HG03520 (cell line): ENCODE measurements around the gene ZFAND2B.

Experiments used
- ATAC-seq: cut with Tn5 transposase; IDR thresholded peaks from one replicate; pipeline ENCODE4 v1.9.1; 2021; ENCODE audit warnings: mild to moderate bottlenecking, moderate library complexity; ENCODE audit not compliant: unreplicated experiment

Gene ZFAND2B

DNA sequence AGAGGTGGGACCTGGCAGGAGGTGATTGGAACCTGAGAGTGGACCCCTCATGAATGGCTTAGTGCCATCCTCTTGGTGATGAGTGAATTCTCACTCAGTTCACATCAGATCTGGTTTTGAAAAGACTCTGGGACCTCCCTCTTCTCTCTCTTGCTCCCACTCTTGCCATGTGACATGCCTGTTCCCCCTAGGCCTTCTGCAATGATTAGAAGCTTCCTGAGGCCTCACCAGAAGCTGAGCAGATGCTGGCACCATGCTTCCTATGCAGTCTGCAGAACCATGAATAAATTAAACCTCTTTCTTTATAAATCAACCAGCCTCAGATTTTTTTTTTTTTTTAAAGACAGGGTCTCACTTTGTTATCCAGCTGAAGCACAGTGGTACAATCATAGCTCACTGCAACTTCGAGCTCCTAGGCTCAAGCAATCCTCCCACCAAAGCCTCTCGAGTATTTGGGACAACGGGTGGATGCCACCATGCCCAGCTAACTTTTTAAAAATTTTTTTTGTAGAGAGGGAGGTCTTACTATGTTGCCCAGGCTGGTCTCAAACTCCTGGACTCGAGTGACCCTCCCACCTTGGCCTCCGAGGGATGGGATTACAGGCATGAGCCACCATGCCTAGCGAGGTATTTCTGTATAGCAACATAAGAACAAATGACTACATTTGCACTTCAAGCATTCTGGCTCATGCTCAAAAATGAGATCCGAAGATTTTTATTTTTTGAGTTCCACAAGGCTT is 2.0 kb upstream of the ZFAND2B start:
- no peak for ATAC-seq

DNA sequence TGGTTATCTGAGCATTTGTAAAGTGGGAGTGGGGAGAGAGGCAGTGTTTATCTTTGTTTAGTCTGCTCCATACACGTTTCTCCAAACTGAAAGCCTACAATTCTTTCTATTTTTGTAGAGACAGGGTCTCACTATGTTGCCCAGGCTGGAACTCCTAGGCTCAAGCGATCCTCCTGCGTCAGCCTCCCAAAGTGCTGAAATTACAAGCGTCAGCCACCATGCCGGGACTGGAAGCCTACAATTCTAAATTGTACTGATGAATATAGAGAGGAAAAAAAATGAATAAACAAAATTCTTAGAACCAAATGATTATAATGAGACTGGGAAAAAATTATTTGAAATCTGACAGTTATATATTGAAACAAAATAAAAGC is 1.4 kb upstream of the ZFAND2B start:
- ATAC-seq = no peak

DNA sequence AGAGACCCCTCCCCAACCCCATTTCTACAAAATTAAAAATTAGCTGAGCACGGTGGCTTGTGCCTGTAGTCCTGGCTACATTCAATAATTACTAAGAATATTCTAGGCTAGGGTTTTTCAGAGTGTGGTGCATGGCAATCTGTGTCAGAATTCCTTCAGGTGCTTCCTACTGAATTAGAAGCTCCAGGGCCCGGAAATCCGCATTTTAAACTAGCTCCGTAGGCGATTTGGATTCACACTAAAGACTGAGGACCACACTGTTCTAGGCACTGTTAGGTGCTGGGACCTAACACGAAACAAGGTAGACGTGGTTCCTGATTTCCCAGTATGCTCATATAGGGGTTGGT is 628 bp upstream of the ZFAND2B start:
- no peak for ATAC-seq

DNA sequence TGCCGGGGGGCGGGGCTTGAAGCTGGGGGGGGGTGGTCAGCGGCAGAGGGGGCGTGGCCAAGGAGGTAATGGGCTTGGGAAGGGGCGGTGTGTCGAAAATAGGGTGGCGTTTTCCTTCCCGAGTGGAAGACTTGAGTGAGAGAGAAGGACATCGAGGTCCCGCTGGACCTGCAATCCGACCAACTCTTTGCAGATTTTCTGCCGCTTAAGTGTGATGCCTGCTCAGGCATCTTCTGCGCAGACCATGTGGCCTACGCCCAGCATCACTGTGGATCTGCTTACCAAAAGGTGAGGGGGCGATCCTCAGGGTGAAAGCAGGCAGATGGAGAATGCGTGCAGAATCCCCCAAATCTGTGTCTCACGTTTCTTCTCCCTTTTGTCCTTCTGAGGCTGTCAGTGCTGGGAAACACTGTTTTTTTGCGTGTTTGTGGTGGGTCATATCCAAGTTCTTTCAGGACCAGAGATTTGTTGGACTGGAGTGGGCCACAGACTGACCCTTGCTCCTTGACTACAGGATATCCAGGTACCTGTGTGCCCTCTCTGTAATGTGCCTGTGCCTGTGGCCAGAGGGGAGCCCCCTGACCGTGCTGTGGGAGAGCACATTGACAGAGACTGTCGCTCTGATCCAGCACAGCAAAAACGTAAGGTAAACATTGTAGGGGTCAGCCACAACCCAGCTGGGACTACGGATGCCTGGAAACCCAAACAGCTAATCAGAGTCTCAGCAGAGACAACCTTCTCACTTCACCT is 727 bp downstream of the ZFAND2B start:
- ATAC-seq = no peak

DNA sequence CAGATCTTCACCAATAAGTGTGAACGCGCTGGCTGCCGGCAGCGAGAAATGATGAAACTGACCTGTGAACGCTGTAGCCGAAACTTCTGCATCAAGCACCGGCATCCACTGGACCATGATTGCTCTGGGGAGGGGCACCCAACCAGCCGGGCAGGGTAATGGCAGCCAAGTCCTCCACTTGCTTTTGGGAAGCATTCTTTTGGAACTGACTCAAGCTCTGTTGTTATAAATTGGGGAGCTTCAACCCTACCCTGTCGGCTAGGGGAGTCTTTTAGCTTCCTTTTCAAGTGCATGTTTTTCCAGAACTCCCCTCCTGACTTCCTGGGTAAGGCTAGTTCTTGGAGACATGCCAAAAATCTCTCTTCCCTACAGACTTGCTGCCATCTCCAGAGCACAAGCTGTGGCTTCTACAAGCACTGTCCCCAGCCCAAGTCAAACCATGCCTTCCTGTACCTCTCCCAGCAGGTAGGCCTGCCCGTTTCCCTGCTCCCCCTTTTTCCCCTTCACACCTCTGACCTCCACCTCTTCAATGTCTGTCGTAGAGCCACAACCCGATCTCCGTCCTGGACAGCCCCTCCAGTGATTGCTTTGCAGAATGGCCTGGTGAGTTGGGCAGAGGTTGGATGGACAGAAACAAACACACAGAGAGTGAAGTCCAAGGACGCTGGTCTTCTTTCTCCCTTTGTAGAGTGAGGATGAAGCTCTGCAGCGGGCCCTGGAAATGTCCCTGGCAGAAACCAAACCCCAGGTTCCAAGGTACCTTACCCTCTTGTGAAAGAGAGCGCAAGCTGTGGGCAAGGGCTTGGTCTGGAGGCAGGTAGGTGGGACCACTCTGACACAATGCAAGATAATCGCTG is 1.5 kb downstream of the ZFAND2B start:
- no peak for ATAC-seq

DNA sequence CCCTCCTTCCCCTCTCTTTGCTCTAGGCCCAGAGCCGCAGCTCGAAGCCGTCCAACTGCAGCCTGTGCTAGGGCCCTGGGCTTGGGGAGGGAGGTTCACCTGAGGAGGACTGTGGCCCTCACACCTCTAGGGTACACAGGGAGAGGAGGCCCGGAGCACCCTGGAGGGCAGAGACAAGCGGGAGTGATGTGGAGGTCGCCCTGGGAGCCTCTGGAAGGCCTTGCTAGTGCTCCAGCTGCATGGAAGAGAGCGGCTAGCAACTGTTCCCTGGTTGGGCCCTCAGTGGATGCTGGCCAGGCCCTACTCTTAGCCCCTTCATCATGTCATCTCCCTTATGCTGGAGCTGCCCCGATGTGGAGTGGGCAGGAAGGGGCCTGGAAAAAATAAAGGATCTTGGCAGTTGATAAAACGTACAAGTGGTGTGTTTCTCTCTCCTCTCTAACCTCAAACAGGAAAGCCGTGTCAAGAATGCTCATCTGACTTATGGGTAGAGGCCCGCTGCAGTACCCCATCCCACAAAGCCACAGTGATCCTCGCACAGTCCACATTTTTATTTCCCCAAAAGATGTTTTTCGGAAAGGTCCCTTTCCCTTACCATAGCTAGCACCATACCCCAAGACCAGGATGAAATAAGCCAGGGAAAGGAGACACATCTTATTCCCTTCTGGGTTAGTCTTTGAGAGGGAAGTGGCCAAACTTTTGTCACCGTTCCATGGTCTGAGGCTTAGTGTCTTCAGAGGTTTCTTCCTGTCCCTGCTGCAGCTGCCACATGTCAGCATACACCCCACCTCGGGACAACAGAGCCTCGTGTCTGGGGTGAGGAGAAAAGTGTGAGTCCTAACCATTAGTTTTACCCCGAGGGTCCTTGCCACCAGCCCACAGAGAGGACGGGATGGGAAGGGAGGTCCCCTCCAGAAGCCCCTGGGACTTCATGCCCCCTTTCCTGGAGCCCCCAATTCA is 2.9 kb downstream of the ZFAND2B start:
- no peak for ATAC-seq

DNA sequence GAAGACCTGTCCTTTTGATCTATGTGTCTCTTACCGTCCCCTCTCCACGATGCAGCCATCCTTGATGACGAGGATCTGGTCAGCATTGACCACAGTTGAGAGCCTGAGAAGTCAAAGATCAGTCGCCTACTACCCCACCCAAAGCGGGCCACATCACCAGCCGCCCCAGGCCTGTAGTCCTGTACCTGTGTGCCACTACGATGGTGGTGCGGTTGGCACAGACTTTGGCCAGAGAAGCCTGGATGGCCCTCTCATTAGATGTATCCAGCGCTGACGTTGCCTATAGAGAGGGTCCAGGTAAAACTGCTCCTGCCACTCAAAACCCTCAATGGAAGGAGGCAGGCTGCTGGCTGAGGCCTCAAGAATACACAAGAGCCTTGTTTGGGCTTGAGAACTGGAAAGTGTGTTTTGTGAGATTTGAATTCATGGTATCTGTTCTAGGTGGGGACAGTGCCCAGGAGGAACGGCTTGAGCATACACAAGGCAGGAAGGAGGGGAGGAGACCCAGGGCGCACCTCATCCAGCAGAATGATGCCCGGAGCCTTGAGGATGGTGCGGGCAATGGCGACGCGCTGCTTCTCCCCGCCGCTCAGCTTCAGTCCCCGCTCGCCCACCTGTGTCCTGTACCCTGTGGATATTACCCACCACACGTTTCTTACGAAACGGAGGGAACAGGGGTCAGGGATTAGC is 3.8 kb downstream of the ZFAND2B start:
- ATAC-seq = no peak

DNA sequence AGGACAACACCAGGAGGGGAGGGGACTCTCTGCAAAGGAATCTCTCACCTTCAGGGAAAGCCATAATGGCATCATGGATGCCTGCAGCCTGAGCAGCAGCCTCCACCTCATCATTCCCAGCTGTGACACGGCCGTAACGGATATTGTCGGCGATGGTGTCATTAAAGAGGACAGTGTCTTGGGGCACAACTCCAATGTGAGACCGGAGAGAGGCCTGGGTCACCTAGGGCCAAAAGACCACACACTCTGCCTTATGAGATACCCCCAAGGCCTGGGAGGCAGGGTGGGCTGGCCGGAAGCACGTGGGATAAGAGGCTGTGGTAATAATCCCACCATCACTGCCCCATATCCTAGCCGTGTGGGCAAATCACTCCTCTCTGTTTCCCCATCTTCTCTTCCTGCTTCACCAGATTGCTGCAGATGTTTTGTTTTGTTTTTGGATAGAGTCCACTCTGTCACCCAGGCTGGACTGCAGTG is 4.3 kb downstream of the ZFAND2B start:
- ATAC-seq = no peak

DNA sequence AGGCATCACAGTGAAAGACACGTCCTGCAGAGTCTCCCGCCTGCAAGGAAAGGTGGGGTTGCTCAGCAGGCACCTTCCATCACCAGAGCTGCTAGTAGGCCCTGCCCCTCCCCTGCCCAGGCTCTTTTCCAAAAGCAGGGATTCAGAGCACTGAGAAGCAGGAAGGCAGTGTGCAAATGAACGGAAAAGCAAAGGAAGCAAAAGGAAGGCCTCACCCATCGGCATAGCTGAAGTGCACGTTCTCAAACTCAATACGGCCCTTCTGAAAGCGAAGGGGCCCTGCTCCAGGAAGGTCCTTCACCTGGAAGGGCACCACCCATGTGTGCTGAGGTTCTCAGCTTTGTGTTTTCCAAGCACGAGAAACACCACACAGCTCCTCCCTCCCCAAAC is 6.4 kb downstream of the ZFAND2B start:
- ATAC-seq = no peak

DNA sequence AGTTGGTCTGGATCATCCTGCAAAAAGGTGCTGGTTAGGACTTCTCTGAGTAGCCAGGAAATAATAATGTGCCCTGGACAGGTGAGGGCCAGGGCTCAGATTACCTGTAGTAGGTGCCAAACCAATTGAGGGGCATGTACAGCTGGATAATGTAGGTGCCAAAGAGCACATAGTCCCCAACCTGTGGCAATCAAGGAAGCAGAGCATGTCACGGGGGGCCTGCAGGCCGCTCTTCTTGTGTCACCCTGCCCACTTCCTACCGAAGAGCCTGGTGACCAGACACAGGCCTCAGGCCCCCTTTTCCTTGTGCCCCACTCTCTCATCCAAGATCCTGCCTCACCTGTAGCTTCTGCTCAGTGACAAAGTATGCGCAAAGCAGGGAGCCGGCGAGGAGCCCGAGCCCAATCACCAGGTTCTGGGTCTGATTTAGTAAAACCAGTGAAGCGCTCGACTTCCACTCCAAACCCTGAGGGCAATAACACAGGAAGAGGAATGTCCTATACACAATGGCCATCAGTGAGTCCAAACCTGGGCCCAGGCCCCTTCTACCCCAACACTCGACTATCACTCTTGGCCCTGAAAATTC is 7.0 kb downstream of the ZFAND2B start:
- no peak for ATAC-seq

DNA sequence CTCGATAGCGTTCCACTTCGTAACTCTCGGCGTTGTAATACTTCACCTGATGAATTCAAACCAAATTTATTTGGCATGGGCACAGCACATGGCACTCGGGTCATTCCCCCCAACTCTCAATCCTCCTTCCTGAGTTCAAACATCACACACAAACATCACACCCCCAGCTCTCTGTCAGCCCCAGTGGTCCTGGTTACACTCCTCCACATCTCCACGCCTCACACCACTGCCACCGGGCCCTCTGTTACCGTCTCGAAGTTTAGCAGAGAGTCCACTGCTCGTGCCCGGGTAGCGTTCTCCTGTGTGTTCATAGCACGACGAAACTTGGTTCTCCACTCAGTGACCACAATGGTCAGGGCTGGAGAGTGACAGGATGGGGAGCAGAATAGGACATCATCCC is 7.6 kb downstream of the ZFAND2B start:
- ATAC-seq = no peak

DNA sequence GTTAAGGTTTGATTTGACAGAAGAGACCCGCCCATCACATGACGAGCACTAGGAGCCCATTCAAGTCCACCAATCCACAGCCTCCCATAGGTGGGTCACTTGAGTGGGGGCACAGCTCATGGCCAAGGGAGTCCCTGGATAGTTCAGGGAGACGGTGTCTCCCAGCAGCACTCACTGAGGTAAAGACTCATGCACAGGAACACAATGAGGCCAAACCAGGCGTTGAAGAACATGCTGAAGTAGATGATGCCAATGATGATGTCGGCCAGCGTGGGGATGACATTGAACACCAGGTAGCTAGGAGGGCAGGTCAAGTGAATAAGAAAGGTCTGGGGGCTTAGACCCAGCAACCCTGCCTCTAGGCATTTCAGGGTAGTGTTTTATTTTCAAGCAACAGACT is 8.2 kb downstream of the ZFAND2B start:
- ATAC-seq = no peak

DNA sequence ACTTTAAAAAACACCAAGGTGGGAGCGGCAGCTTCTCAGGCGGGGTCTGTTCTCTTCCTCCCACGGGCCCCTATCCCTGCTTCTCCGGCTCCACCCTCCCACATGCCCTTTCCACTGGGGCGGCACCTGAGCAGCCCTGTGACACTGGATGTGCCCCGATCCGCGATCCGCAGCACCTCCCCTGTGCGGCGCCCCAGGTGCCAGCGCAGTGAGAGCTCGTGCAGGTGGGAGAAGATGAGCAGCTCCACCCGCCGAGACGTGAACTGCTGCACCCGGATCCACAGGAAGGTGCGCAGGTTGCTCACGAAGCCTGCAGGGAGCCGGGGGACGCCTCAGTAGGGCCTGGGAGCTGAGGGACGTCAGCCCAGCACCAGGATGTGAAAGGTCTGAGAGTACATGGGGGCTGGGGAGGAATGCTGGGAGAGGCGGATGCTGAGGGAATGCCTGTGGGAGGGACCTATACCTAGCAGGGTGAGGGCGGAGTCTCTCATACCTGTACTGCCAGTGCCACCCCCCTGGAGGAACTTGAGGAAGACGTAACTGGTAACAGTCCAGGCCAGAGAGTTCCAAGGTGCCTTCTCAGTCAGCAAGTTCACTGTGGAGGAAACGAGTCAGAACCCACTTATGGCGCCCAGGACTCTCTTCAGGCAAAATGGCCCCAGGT is 9.4 kb downstream of the ZFAND2B start:
- no peak for ATAC-seq

DNA sequence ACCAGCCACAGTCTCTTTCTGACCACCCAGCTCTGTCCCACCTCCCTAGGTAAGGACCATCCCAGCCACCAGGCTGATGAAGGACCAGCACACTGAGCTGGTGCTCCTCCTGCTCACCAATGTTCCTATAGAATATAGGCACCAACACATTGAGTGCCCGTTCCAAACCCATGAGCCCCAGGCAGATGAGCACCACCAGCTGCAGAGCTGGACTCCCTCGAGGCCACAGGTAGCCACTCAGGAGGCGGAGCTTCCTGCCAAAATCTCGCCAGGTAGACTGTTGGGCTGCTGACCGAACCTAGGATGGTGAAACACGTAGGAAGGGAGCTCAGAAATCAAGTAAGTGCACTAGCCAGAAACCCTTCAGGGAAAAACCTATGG is 9.9 kb downstream of the ZFAND2B start:
- no peak for ATAC-seq

DNA sequence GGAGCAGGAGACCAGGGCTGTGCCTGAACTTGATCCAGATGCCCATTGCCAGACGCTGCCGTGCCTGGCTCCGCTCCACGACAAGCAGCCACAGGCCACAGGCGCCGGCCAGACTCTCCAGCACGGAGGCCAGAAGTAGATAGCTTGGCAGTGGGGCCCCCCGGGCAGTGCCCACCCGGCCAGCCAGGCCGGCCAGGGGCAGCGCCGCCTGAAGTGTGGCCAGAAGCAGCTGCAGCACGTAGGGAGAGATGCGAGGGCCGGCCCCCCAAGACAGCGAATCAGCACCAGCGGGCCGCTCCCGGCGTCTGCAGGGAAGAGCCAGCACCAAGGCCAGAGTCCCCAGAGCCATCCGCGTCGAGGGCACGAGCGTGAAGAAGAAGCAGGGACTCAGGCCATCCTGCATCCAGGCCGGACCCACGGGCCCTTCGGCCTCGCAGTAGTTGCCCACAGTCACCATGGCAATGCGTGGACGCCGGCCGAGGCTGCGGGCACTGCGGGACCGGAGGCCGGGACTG is 11.7 kb downstream of the ZFAND2B start:
- ATAC-seq = peak; percentile 21

DNA sequence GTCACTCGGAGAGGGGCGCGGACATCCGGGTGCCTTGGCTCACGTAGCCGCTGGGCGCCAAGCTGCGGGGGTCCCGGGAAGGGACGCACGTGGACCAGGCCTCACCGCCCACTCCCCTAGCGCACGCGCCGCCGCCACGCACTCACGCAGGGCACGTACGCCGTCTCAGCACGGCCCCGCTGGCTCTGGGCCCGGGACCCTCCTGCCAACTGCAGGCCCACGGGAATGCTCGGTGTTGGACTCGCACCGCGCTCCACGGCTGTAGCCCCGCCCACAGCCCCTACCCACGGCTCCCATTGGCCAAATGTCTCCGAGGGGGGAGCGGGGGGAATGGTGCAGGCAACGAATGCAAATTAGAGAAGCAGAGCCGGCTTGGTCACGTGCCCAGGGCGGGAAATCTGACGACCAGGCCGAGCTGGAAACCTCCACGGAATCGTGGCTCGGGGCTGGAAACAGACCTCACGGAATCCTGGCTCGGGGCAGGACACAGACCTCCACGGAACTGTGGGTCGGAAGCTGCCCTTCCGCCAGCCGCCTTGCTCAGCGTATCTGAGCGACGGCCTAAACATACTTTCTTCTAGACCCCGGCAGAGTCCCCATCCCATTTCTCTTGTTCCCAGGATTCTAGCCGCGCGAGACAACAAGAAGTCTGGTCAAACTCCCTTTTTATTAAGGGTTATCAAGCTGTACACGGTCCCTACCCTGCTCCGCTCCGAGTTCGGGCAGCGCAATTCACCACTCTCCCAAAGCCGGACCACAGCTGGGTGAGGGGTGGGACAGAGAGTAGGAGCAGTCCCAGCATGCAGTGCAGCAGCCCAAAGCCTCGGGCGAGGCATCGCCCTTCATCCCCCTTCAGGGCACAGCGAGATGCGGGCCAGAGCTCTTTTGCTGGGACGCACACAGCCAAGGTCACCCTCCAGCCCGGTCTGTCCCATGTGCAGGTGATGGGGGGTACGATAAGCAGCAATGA is 12.4 kb downstream of the ZFAND2B start, which contains the start of gene ABCB6:
ABCB6 (minus strand) TSS at position 227 of the 970 bp plus-strand sequence. CDS start 285 bp downstream, outside the sequence.
- peak; percentile 53 for ATAC-seq

DNA sequence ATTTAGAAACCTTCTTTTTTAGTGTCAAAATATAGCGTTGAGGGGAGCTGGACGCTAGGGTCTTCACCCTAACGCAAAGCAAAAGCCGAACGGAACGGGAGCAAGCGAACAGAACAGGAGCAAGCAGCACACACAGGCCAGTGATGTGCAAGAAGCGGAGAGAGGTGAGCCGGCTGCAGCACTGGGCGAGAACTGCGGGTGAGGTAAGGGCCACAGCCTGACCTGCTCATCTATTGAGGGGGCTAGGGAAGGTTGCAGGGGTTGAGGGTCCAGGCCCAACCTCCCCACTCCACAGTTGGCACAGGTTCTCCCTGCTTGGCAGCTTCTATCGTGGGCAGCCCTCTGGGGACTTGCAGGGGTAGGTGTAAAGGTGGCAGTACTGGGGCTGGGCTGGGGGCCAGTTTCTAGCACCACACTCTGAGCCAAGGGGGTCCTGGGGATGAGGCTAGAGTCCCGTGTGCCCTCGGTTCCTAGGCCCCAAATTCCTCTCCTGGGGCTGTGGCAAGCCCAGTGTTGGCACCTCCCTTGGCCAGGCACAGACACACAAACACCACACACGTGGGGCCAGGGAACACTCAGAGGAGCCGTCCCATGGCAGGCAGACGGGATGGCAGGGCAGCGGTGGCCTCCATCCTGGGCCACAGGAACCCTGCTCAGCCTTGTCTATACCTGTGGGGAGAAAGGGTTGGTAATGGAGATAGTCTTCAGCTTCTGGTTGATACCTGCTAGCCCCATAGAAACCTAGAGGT is 13.4 kb downstream of the ZFAND2B start:
- ATAC-seq = no peak
